Measurements from ENCODE around the gene MX2.

Gene MX2

DNA sequence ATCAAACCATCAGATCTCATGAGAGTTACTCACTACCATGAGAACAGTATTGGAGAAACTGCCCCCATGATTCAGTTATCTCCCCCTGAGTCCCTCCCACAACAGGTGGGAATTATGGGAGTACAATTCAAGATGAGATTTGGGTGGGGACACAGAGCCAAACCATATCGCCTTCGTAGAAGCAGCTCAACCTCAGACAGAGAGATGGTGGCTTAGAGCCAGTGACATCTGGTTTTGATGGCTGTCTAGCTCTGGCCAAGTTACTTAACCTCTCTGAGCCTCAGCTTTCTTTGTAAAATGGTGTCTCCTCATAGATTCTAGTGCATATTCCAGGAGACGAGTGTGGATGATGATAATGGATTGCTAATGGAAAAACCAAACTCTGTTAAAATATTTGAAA, 91.4 kb downstream of the MX2 start:
- no peaks in the 10 kb centered on the region for H3K9me3 ChIP-seq (ENCODE audit: control extremely low read depth in 1 of 5, control insufficient read depth in 4 of 5, insufficient read depth in 2 of 5, low read depth in 1 of 5, low read length in 4 of 5)
- no peak overlapping the region for H3K4me3 ChIP-seq (ENCODE audit: control insufficient read depth in 1 of 7, extremely low read depth in 1 of 7, insufficient read depth in 4 of 7, low read depth in 2 of 7, low read length in 6 of 7)
- no peaks in the 10 kb centered on the region for H3K4me1 ChIP-seq (ENCODE audit: control extremely low read depth in 1 of 4, control insufficient read depth in 4 of 4, insufficient read depth in 4 of 4, low read length in 3 of 4)
- ChIA-PET CTCF (interaction anchor here (1.2 kb wide), 1 partner anchor 171 kb away, joined by 3 read pairs; no protein-coding TSS in a partner anchor), POLR2A (no interaction called here)
- H3K27me3 ChIP-seq (replicated peaks in 2 of 5; ENCODE audit: control insufficient read depth in 4 of 5, insufficient read depth in 5 of 5, low read length in 4 of 5) = no peaks in the 10 kb centered on the region
- DNase-seq = no peak
- peaks cover 0 to 22% (median 0%) of the 10 kb centered on the region in 4 experiments for H3K36me3 ChIP-seq (ENCODE audit: control insufficient read depth in 4 of 4, insufficient read depth in 4 of 4, low read length in 3 of 4)
- H3K27ac ChIP-seq (ENCODE audit: insufficient read depth in 1 of 2, low read depth in 1 of 2, low read length in 2 of 2, poor library complexity in 1 of 2, severe bottlenecking in 2 of 2) = no peak overlapping the region
- WGBS (ENCODE audit: insufficient coverage) = 100% methylated on average over 3 of the region's 3 CpGs

DNA sequence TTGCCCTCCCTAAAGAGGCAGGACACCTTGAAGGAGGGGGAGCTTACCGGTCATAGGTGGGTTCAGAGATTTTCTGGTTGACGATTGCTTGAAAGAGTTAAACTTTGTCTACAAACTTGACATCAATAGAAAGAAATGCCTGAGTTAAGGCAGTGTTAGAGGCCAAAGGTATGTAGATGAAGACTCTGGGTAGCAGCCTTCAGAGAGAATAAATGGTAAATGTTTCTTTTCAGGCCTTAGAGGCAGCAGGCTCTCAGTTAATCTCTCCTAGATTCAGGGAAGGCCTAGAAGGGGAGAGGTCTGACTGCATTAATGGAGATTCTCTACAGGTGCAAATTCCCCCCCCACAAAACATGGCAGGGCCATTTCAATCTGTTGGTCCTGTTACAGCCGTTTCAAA, 91.9 kb downstream of the MX2 start:
- no peaks in the 10 kb centered on the region for H3K27me3 ChIP-seq (replicated peaks in 2 of 5; ENCODE audit: control insufficient read depth in 4 of 5, insufficient read depth in 5 of 5, low read length in 4 of 5)
- H3K36me3 ChIP-seq (ENCODE audit: control insufficient read depth in 4 of 4, insufficient read depth in 4 of 4, low read length in 3 of 4) = peaks cover 0 to 28% (median 0%) of the 10 kb centered on the region in 4 experiments
- 50% methylated on average over 2 of the region's 3 CpGs for WGBS (ENCODE audit: insufficient coverage)
- DNase-seq = no peak
- no peaks in the 10 kb centered on the region for H3K4me1 ChIP-seq (ENCODE audit: control extremely low read depth in 1 of 4, control insufficient read depth in 4 of 4, insufficient read depth in 4 of 4, low read length in 3 of 4)
- ChIA-PET CTCF (interaction anchor here (1.2 kb wide), 1 partner anchor 171 kb away, joined by 3 read pairs; no protein-coding TSS in a partner anchor), POLR2A (no interaction called here)
- no peaks in the 10 kb centered on the region for H3K9me3 ChIP-seq (ENCODE audit: control extremely low read depth in 1 of 5, control insufficient read depth in 4 of 5, insufficient read depth in 2 of 5, low read depth in 1 of 5, low read length in 4 of 5)
- no peak overlapping the region for H3K27ac ChIP-seq (ENCODE audit: insufficient read depth in 1 of 2, low read depth in 1 of 2, low read length in 2 of 2, poor library complexity in 1 of 2, severe bottlenecking in 2 of 2)
- no peak overlapping the region for H3K4me3 ChIP-seq (ENCODE audit: control insufficient read depth in 1 of 7, extremely low read depth in 1 of 7, insufficient read depth in 4 of 7, low read depth in 2 of 7, low read length in 6 of 7)

DNA sequence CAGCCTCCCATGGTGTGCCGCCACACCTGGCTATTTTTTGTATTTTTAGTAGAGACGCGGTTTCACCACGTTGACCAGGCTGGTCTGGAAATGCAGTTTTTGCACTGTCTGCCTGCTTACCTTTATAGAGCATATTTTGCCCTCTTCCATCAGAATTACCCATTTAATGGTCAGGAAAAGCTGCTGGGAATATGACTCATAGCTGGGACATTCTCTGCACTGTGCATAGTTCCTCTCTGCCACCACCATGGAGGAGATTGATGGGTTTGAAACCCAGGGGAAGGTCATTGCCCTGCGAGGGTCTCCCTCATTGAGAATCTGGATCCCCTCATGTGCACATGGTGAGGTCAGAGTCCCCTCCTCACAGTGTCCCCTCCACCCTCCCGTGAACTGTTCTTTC, 96.3 kb downstream of the MX2 start:
- Histone ChIP-seq H3K4me1 (ENCODE audit: control extremely low read depth in 1 of 4, control insufficient read depth in 4 of 4, insufficient read depth in 4 of 4, low read length in 3 of 4) (no peaks in the 10 kb centered on the region), H3K27ac (ENCODE audit: insufficient read depth in 1 of 2, low read depth in 1 of 2, low read length in 2 of 2, poor library complexity in 1 of 2, severe bottlenecking in 2 of 2) (no peak overlapping the region), H3K4me3 (ENCODE audit: control insufficient read depth in 1 of 7, extremely low read depth in 1 of 7, insufficient read depth in 4 of 7, low read depth in 2 of 7, low read length in 6 of 7) (no peak overlapping the region), H3K9me3 (ENCODE audit: control extremely low read depth in 1 of 5, control insufficient read depth in 4 of 5, insufficient read depth in 2 of 5, low read depth in 1 of 5, low read length in 4 of 5) (no peaks in the 10 kb centered on the region), H3K27me3 (replicated peaks in 2 of 5; ENCODE audit: control insufficient read depth in 4 of 5, insufficient read depth in 5 of 5, low read length in 4 of 5) (no peaks in the 10 kb centered on the region), H3K36me3 (ENCODE audit: control insufficient read depth in 4 of 4, insufficient read depth in 4 of 4, low read length in 3 of 4) (peaks cover 0 to 18% (median 0%) of the 10 kb centered on the region in 4 experiments)
- CTCF ChIA-PET = interaction anchor here (0.9 to 6.8 kb wide), 3 partner anchors 10 to 176 kb away, joined by 3 to 101 read pairs (median 5); no protein-coding TSS in a partner anchor
- DNase-seq = no peak
- POLR2A ChIA-PET = no interaction called here
- WGBS (ENCODE audit: insufficient coverage) = 100% methylated on average over 5 of the region's 6 CpGs

DNA sequence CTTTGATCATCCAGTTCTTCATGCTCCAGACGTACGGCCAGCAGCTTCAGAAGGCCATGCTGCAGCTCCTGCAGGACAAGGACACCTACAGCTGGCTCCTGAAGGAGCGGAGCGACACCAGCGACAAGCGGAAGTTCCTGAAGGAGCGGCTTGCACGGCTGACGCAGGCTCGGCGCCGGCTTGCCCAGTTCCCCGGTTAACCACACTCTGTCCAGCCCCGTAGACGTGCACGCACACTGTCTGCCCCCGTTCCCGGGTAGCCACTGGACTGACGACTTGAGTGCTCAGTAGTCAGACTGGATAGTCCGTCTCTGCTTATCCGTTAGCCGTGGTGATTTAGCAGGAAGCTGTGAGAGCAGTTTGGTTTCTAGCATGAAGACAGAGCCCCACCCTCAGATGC, 96.7 kb downstream of the MX2 start:
- Histone ChIP-seq H3K27me3 (replicated peaks in 2 of 5; ENCODE audit: control insufficient read depth in 4 of 5, insufficient read depth in 5 of 5, low read length in 4 of 5) (no peaks in the 10 kb centered on the region), H3K4me1 (ENCODE audit: control extremely low read depth in 1 of 4, control insufficient read depth in 4 of 4, insufficient read depth in 4 of 4, low read length in 3 of 4) (no peaks in the 10 kb centered on the region), H3K27ac (ENCODE audit: insufficient read depth in 1 of 2, low read depth in 1 of 2, low read length in 2 of 2, poor library complexity in 1 of 2, severe bottlenecking in 2 of 2) (no peak overlapping the region), H3K4me3 (ENCODE audit: control insufficient read depth in 1 of 7, extremely low read depth in 1 of 7, insufficient read depth in 4 of 7, low read depth in 2 of 7, low read length in 6 of 7) (no peak overlapping the region), H3K36me3 (ENCODE audit: control insufficient read depth in 4 of 4, insufficient read depth in 4 of 4, low read length in 3 of 4) (peaks cover 0 to 17% (median 0%) of the 10 kb centered on the region in 4 experiments), H3K9me3 (ENCODE audit: control extremely low read depth in 1 of 5, control insufficient read depth in 4 of 5, insufficient read depth in 2 of 5, low read depth in 1 of 5, low read length in 4 of 5) (no peaks in the 10 kb centered on the region)
- 98% methylated on average over 22 of the region's 22 CpGs for WGBS (ENCODE audit: insufficient coverage)
- CTCF ChIA-PET = interaction anchor here (0.7 to 6.8 kb wide), 6 partner anchors 9 to 182 kb away, joined by 3 to 101 read pairs (median 4); no protein-coding TSS in a partner anchor
- no peak for DNase-seq
- POLR2A ChIA-PET = no interaction called here

All from common myeloid progenitor, CD34-positive (primary cell).